Endodermal cell (in vitro differentiated cells): ENCODE results near the gene IFT57. TPM values are rescaled to one million over a fixed set of nuclear protein-coding genes. Genes with fewer than 3 reads are reported as not detected.
A peak's percentile ranks its signal among the peaks of the same experiment; 100 is the strongest.

Experiments
- DNase-seq: peaks from one replicate; pipeline ENCODE4 v3.0.0-alpha.2; 2017
- H3K27ac ChIP-seq: 2 replicates; pipeline ENCODE4 v1.5.1; 2013; ENCODE audit warnings: mild to moderate bottlenecking, low read depth, low read length, moderate library complexity
- H3K27me3 ChIP-seq: 2 replicates; pipeline ENCODE4 v1.6.1; 2013; ENCODE audit warnings: mild to moderate bottlenecking, low read length, moderate library complexity; ENCODE audit not compliant: insufficient read depth, control insufficient read depth, poor library complexity, severe bottlenecking
- H3K36me3 ChIP-seq: 2 replicates; pipeline ENCODE4 v1.7.0; 2013; ENCODE audit warnings: mild to moderate bottlenecking, low read length, moderate library complexity; ENCODE audit not compliant: control insufficient read depth, insufficient read depth
- H3K4me1 ChIP-seq: one replicate; pipeline ENCODE4 v1.7.0; 2013; ENCODE audit warnings: low read length; ENCODE audit not compliant: control insufficient read depth, insufficient read depth
- H3K4me3 ChIP-seq: 2 replicates; pipeline ENCODE4 v1.5.1; 2013; ENCODE audit warnings: mild to moderate bottlenecking, low read length, moderate library complexity
- H3K9ac ChIP-seq: 2 replicates; pipeline ENCODE4 v1.6.1; 2013; ENCODE audit warnings: mild to moderate bottlenecking, low read length, moderate library complexity; ENCODE audit not compliant: poor library complexity, severe bottlenecking; ENCODE audit errors: extremely low read depth
- H3K9me3 ChIP-seq: 2 replicates; pipeline ENCODE4 v1.6.1; 2013; ENCODE audit warnings: mild to moderate bottlenecking, low read length, moderate library complexity; ENCODE audit not compliant: control insufficient read depth
- H3K27ac Mint-ChIP-seq: 2 replicates; pipeline ENCODE4 v1.8.0; 2020; ENCODE audit warnings: mixed read lengths
- H3K27me3 Mint-ChIP-seq: 2 replicates; pipeline ENCODE4 v1.8.0; 2021; ENCODE audit warnings: mild to moderate bottlenecking, mixed read lengths; ENCODE audit not compliant: insufficient read depth
- H3K36me3 Mint-ChIP-seq: 2 replicates; pipeline ENCODE4 v1.8.0; 2020; ENCODE audit warnings: low read depth, mixed read lengths
- H3K4me1 Mint-ChIP-seq: 2 replicates; pipeline ENCODE4 v1.8.0; 2020; ENCODE audit warnings: mixed read lengths
- H3K4me3 Mint-ChIP-seq: 2 replicates; pipeline ENCODE4 v1.8.0; 2020; ENCODE audit warnings: mild to moderate bottlenecking, moderate library complexity, mixed read lengths
- H3K9me3 Mint-ChIP-seq: 2 replicates; pipeline ENCODE4 v1.8.0; 2020; ENCODE audit warnings: mild to moderate bottlenecking, mixed read lengths
- CTCF ChIP-seq: fragments of 200-600 bp; sonication (generic); conservative IDR thresholded peaks from 2 replicates; pipeline ENCODE4 v1.5.0; 2021; ENCODE audit warnings: antibody characterized with exemption, mild to moderate bottlenecking
- WGBS, 2 experiments: methylation state at CpG; one replicate each; pipeline versions ENCODE4 v1.1.5 to v1.1.7; 2013; ENCODE audit warnings: missing lambda C conversion rate in 2 of 2, mixed read lengths in 1 of 2; ENCODE audit not compliant: insufficient coverage in 1 of 2, insufficient read length in 1 of 2; 5-methylcytosine and 5-hydroxymethylcytosine counted together
- total RNA-seq, 2 donors: library from RNA; stranded (reverse); fragmentation: NEBNext Ultra II Directional in 1 of 2; extraction: Animal tissue kit (Norgen Biotek cat#: 25700) in 1 of 2; gene quantifications; 2 replicates in 1 of 2; 3 replicates in 1 of 2; pipeline ENCODE4 v1.2.1, GENCODE V29; 2021

Gene IFT57
- total RNA-seq, 2 donors from 2014 or later: 45.5 to 60.5 TPM

- DNase-seq: no peak
- H3K4me1 ChIP-seq: no peaks in the 10 kb centered on the region
- no peaks in the 10 kb centered on the region for H3K9me3 ChIP-seq
- H3K9me3 Mint-ChIP-seq: no peaks in the 10 kb centered on the region
- H3K9ac ChIP-seq: no peak overlapping the region
- 90% methylated on average over 1 of the region's 1 CpG; no CpG with 5 or more reads in 1 of the 2 experiments for WGBS, 2 experiments
- H3K36me3 Mint-ChIP-seq: peaks cover 4% of the 10 kb centered on the region
- TF ChIP-seq CTCF: no peak
- H3K4me1 Mint-ChIP-seq: no peaks in the 10 kb centered on the region
- H3K27ac Mint-ChIP-seq: no peak overlapping the region
- H3K4me3 Mint-ChIP-seq: no peak overlapping the region
- H3K36me3 ChIP-seq: no peaks in the 10 kb centered on the region
- no peaks in the 10 kb centered on the region for H3K27me3 Mint-ChIP-seq
- H3K27me3 ChIP-seq: no peaks in the 10 kb centered on the region
- no peak overlapping the region for H3K27ac ChIP-seq
- H3K4me3 ChIP-seq: no peak overlapping the region
Observed at GRCh38 chr3:108183181-108183580, 39.0 kb downstream of the IFT57 start.

GRCh38 chr3:108182339-108182738 lies 39.9 kb downstream of the IFT57 start:
- TF ChIP-seq CTCF: no peak
- Mint-ChIP-seq H3K4me1 (no peaks in the 10 kb centered on the region), H3K27me3 (no peaks in the 10 kb centered on the region), H3K9me3 (no peaks in the 10 kb centered on the region), H3K36me3 (peaks cover 4% of the 10 kb centered on the region), H3K4me3 (no peak overlapping the region), H3K27ac (no peak overlapping the region)
- no peak overlapping the region for H3K27ac ChIP-seq
- WGBS, 2 experiments: 89% methylated on average over 1 of the region's 1 CpG; no CpG with 5 or more reads in 1 of the 2 experiments
- H3K4me3 ChIP-seq: no peak overlapping the region
- H3K36me3 ChIP-seq: no peaks in the 10 kb centered on the region
- DNase-seq: no peak
- no peaks in the 10 kb centered on the region for H3K27me3 ChIP-seq
- no peak overlapping the region for H3K9ac ChIP-seq
- no peaks in the 10 kb centered on the region for H3K9me3 ChIP-seq
- no peaks in the 10 kb centered on the region for H3K4me1 ChIP-seq

DNA sequence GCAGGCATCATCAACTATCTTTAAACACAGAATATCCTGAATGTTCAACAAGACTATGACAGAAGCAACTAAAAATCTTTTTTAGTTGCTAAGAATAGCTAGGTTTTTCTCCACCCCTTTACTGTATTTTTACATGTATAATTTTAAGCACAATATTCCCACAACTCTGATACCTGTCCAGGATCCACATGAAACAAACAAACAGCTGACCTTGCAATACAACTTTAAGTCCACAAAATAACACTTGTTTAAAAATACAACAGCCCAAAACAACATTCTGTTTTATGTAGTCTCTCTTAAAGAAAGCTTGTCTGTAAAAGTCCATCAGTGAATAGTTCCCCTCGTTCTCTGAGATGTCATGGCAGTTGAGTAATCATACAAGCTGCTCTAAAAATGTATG lies 41.1 kb downstream of the IFT57 start:
- no peak for DNase-seq
- Histone ChIP-seq H3K9ac (no peak overlapping the region), H3K4me3 (no peak overlapping the region), H3K4me1 (no peaks in the 10 kb centered on the region), H3K27me3 (no peaks in the 10 kb centered on the region), H3K36me3 (no peaks in the 10 kb centered on the region), H3K9me3 (no peaks in the 10 kb centered on the region), H3K27ac (no peak overlapping the region)
- Mint-ChIP-seq H3K9me3 (no peaks in the 10 kb centered on the region), H3K4me3 (no peak overlapping the region), H3K27ac (peak overlapping the region; percentile 33), H3K4me1 (no peaks in the 10 kb centered on the region), H3K36me3 (peaks cover 1% of the 10 kb centered on the region), H3K27me3 (no peaks in the 10 kb centered on the region)
- 82% methylated on average over 1 of the region's 1 CpG; no CpG with 5 or more reads in 1 of the 2 experiments for WGBS, 2 experiments
- TF ChIP-seq CTCF: no peak
